Mammary epithelial cell (primary cell): Measurements from ENCODE around the gene CCNL1.

ENCODE experiments used
- EZH2 ChIP-seq: IDR thresholded peaks from 2 replicates; pipeline ENCODE4 v1.6.1; 2012; ENCODE audit warnings: low read length, inconsistent platforms, borderline replicate concordance
- TF ChIP-seq, protein P1 (sequence below), 2 donors: IDR thresholded peaks in 1 of 2; conservative IDR thresholded peaks in 1 of 2; 2 replicates each; pipeline ENCODE4 v1.5.1; 2011 to 2012; ENCODE audit warnings: inconsistent platforms in 2 of 2, low read length in 2 of 2, mild to moderate bottlenecking in 2 of 2, control low read depth in 1 of 2, low read depth in 1 of 2; ENCODE audit not compliant: insufficient read depth in 1 of 2; ENCODE audit errors: extremely low read depth in 1 of 2

DNA sequence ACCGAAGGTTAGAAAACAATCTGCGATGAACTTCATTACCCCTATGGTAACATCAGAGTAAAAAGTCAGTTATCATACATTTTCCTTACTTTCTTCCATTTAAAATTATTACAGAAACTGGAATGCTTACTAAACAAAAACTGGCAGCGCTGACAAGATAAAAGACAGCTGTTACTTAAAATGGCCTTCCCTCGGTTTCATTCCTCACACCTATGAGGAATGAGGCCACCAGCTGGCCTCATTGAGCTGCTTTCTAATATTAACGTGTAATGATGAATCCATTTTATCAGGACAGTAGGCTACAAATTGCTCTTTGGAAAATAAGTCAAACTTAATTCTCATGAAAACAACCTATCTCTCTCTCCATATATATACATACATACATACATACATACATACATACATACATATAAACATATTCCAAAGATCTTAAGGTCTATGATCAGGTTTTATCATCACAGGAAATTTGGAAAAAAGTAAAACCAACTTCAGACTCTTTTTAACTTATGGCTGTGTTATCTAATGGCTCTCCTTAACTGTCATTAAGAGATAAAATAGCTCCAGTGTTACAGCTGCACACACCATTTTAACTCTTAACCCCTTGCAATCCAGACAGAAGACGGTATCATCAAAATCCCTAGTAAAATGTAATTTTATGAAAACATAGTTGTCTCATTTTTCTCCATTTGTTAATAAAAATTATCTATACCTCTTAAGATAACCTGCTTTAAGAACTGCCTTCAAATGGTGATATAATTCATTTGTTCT lies 5.2 kb downstream of the CCNL1 start:
- TF ChIP-seq, protein P1, sequence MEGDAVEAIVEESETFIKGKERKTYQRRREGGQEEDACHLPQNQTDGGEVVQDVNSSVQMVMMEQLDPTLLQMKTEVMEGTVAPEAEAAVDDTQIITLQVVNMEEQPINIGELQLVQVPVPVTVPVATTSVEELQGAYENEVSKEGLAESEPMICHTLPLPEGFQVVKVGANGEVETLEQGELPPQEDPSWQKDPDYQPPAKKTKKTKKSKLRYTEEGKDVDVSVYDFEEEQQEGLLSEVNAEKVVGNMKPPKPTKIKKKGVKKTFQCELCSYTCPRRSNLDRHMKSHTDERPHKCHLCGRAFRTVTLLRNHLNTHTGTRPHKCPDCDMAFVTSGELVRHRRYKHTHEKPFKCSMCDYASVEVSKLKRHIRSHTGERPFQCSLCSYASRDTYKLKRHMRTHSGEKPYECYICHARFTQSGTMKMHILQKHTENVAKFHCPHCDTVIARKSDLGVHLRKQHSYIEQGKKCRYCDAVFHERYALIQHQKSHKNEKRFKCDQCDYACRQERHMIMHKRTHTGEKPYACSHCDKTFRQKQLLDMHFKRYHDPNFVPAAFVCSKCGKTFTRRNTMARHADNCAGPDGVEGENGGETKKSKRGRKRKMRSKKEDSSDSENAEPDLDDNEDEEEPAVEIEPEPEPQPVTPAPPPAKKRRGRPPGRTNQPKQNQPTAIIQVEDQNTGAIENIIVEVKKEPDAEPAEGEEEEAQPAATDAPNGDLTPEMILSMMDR (conservative IDR thresholded peaks at IDR 0.05 in 1 of 2, IDR thresholded peaks at IDR 0.05 in 1 of 2; ENCODE audit: extremely low read depth in 1 of 2, insufficient read depth in 1 of 2, low read depth in 1 of 2, low read length in 2 of 2) = peak in 1 of 2 donors; percentile 3
- no peak for TF ChIP-seq EZH2
